NCI-H1105 (cell line): ENCODE data around the gene TRIB2.
"Not testable (repeated sequence)": the region's sequence is repeated elsewhere in the genome, so short reads cannot be mapped to it uniquely, and the experiment has no call there.

Source experiments
- DNase-seq: peaks from one replicate; lab custom pipeline; 2025; lab: John Stamatoyannopoulos, UW

The TRIB2 gene

GRCh38 chr2:12716282-12717190 is at the start of gene TRIB2:
TRIB2 (plus strand) TSS chr2:12716936; CDS start chr2:12718308, 1,372 bp downstream.
- peak; percentile 82 for DNase-seq

GRCh38 chr2:12669036-12669435 is 47.7 kb upstream of the TRIB2 start:
- DNase-seq: no peak

- DNase-seq: no peak
Observed at GRCh38 chr2:12672711-12673315, 43.9 kb upstream of the TRIB2 start.

- no peak for DNase-seq
Observed at GRCh38 chr2:12674644-12675328, 42.0 kb upstream of the TRIB2 start.

GRCh38 chr2:12675352-12675795 is 41.4 kb upstream of the TRIB2 start:
- no peak for DNase-seq

GRCh38 chr2:12675801-12676200 is 40.9 kb upstream of the TRIB2 start:
- no peak for DNase-seq

- no peak for DNase-seq
Observed at GRCh38 chr2:12676771-12677170, 40.0 kb upstream of the TRIB2 start.

GRCh38 chr2:12678186-12678585 is 38.5 kb upstream of the TRIB2 start:
- DNase-seq: no peak

- no peak for DNase-seq
Observed at GRCh38 chr2:12679550-12680072, 37.1 kb upstream of the TRIB2 start.

- DNase-seq: not testable (repeated sequence)
Observed at GRCh38 chr2:12680115-12680514, 36.6 kb upstream of the TRIB2 start.

- no peak for DNase-seq
Observed at GRCh38 chr2:12682017-12682416, 34.7 kb upstream of the TRIB2 start.

- no peak for DNase-seq
Observed at GRCh38 chr2:12683457-12684100, 33.2 kb upstream of the TRIB2 start.

GRCh38 chr2:12684471-12684936 is 32.2 kb upstream of the TRIB2 start:
- no peak for DNase-seq

- no peak for DNase-seq
Observed at GRCh38 chr2:12685145-12685544, 31.6 kb upstream of the TRIB2 start.

GRCh38 chr2:12685956-12686355 is 30.8 kb upstream of the TRIB2 start:
- DNase-seq: no peak

GRCh38 chr2:12686708-12687283 is 29.9 kb upstream of the TRIB2 start:
- no peak for DNase-seq

GRCh38 chr2:12688091-12688490 is 28.6 kb upstream of the TRIB2 start:
- no peak for DNase-seq

GRCh38 chr2:12688893-12689292 is 27.8 kb upstream of the TRIB2 start:
- no peak for DNase-seq

- DNase-seq: no peak
Observed at GRCh38 chr2:12693509-12693908, 23.2 kb upstream of the TRIB2 start.

GRCh38 chr2:12694990-12695774 is 21.6 kb upstream of the TRIB2 start:
- DNase-seq: no peak

GRCh38 chr2:12697617-12698016 is 19.1 kb upstream of the TRIB2 start:
- no peak for DNase-seq
